ENCODE results near the gene PPP1R13B.

The PPP1R13B gene

GRCh38 chr14:103801459-103801858 lies 45.9 kb downstream of the PPP1R13B start (continued):
- TF ChIP-seq ZNF2 (tag by site-specific recombination; IDR thresholded peaks at IDR 0.05) (0 out of 2 replicates have a peak, but pooled peaks have one; percentile 38), ZNF571 (tag by site-specific recombination; IDR thresholded peaks at IDR 0.05) (no peak), ZNF692 (tag by site-specific recombination; IDR thresholded peaks at IDR 0.05) (peak; percentile 71; the same call in 1 of the 2 replicates), HOXA7 (CRISPR knock-in tag; IDR thresholded peaks at IDR 0.05; ENCODE audit: borderline replicate concordance) (no peak), ZNF76 (tag by site-specific recombination; IDR thresholded peaks at IDR 0.05; ENCODE audit: borderline replicate concordance, low read depth) (no peak), ZNF585B (tag by site-specific recombination; IDR thresholded peaks at IDR 0.05) (no peak), ZNF701 (tag by site-specific recombination; IDR thresholded peaks at IDR 0.05) (no peak), SP3 (tag by site-specific recombination; IDR thresholded peaks at IDR 0.05) (no peak), ZNF202 (tag by site-specific recombination; IDR thresholded peaks at IDR 0.05; ENCODE audit: borderline replicate concordance) (no peak), REST (tag by site-specific recombination; IDR thresholded peaks at IDR 0.05) (no peak), ZNF658 (tag by site-specific recombination; IDR thresholded peaks at IDR 0.05) (no peak), ZEB2 (tag by site-specific recombination; IDR thresholded peaks at IDR 0.05) (peak; percentile 94), ZNF529 (tag by site-specific recombination; IDR thresholded peaks at IDR 0.05; ENCODE audit: insufficient replicate concordance) (no peak), MZF1 (tag by site-specific recombination; IDR thresholded peaks at IDR 0.05; ENCODE audit: borderline replicate concordance) (no peak), ZIC2 (tag by site-specific recombination; IDR thresholded peaks at IDR 0.05) (peak; percentile 66), ZBTB7A (tag by site-specific recombination; IDR thresholded peaks at IDR 0.05; ENCODE audit: low read depth) (no peak), ZNF624 (tag by site-specific recombination; IDR thresholded peaks at IDR 0.05) (no peak), ZNF560 (tag by site-specific recombination; IDR thresholded peaks at IDR 0.05; ENCODE audit: borderline replicate concordance) (no peak), ATF2 (tag by site-specific recombination; IDR thresholded peaks at IDR 0.05; ENCODE audit: low read depth) (peak; percentile 75), KLF8 (tag by site-specific recombination; IDR thresholded peaks at IDR 0.05) (peak; percentile 60), ZNF19 (tag by site-specific recombination; IDR thresholded peaks at IDR 0.05; ENCODE audit: low read depth) (no peak), ZNF366 (tag by site-specific recombination; conservative IDR thresholded peaks at IDR 0.05) (0 out of 2 replicates have a peak, but pooled peaks have one; percentile 65), ZNF791 (tag by site-specific recombination; IDR thresholded peaks at IDR 0.05) (no peak), ZNF785 (tag by site-specific recombination; IDR thresholded peaks at IDR 0.05) (no peak), ZNF548 (tag by site-specific recombination; IDR thresholded peaks at IDR 0.05) (no peak), ZNF626 (tag by site-specific recombination; IDR thresholded peaks at IDR 0.05) (no peak), ZNF423 (tag by site-specific recombination; IDR thresholded peaks at IDR 0.05) (no peak), ZNF843 (tag by site-specific recombination; IDR thresholded peaks at IDR 0.05) (0 out of 2 replicates have a peak, but pooled peaks have one; percentile 49), ZNF391 (tag by site-specific recombination; IDR thresholded peaks at IDR 0.05; ENCODE audit: borderline replicate concordance, low read depth) (no peak)
- TF ChIP-seq, protein P1, sequence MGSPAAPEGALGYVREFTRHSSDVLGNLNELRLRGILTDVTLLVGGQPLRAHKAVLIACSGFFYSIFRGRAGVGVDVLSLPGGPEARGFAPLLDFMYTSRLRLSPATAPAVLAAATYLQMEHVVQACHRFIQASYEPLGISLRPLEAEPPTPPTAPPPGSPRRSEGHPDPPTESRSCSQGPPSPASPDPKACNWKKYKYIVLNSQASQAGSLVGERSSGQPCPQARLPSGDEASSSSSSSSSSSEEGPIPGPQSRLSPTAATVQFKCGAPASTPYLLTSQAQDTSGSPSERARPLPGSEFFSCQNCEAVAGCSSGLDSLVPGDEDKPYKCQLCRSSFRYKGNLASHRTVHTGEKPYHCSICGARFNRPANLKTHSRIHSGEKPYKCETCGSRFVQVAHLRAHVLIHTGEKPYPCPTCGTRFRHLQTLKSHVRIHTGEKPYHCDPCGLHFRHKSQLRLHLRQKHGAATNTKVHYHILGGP (tag by site-specific recombination; IDR thresholded peaks at IDR 0.05): no peak
- TF ChIP-seq, protein P2, sequence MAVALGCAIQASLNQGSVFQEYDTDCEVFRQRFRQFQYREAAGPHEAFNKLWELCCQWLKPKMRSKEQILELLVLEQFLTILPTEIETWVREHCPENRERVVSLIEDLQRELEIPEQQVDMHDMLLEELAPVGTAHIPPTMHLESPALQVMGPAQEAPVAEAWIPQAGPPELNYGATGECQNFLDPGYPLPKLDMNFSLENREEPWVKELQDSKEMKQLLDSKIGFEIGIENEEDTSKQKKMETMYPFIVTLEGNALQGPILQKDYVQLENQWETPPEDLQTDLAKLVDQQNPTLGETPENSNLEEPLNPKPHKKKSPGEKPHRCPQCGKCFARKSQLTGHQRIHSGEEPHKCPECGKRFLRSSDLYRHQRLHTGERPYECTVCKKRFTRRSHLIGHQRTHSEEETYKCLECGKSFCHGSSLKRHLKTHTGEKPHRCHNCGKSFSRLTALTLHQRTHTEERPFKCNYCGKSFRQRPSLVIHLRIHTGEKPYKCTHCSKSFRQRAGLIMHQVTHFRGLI (tag by site-specific recombination; IDR thresholded peaks at IDR 0.05): no peak
- TF ChIP-seq, protein P3, sequence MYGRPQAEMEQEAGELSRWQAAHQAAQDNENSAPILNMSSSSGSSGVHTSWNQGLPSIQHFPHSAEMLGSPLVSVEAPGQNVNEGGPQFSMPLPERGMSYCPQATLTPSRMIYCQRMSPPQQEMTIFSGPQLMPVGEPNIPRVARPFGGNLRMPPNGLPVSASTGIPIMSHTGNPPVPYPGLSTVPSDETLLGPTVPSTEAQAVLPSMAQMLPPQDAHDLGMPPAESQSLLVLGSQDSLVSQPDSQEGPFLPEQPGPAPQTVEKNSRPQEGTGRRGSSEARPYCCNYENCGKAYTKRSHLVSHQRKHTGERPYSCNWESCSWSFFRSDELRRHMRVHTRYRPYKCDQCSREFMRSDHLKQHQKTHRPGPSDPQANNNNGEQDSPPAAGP (tag by site-specific recombination; IDR thresholded peaks at IDR 0.05): peak; percentile 64; the same call in 1 of the 2 replicates

All from HEK293 (cell line).